PC-3 (cell line): ENCODE data around the gene ZNF382.

ENCODE experiments used
- CTCF ChIP-seq: fragments of 300-600 bp; sonication (generic); conservative IDR thresholded peaks from 2 replicates; pipeline ENCODE4 v1.5.1; 2017; ENCODE audit warnings: antibody characterized with exemption, low read depth, mild to moderate bottlenecking, low read length
- EZH2 ChIP-seq: fragments of 300-600 bp; sonication (generic); IDR thresholded peaks from one replicate; pipeline ENCODE4 v1.6.1; 2017; ENCODE audit warnings: antibody characterized with exemption, mild to moderate bottlenecking, low read length; ENCODE audit not compliant: unreplicated experiment

- TF ChIP-seq CTCF: no peak
- TF ChIP-seq EZH2: no peak
Observed at GRCh38 chr19:36665832-36666231, 60.7 kb downstream of the ZNF382 start.
